ENCODE data around the gene PHF13. TPM values are rescaled to one million over a fixed set of nuclear protein-coding genes. Genes with fewer than 3 reads are reported as not detected.
A peak's percentile ranks its signal among the peaks of the same experiment; 100 is the strongest.

Gene PHF13
- total RNA-seq, 2 experiments from 2014 or later, result 12.1 TPM

DNA sequence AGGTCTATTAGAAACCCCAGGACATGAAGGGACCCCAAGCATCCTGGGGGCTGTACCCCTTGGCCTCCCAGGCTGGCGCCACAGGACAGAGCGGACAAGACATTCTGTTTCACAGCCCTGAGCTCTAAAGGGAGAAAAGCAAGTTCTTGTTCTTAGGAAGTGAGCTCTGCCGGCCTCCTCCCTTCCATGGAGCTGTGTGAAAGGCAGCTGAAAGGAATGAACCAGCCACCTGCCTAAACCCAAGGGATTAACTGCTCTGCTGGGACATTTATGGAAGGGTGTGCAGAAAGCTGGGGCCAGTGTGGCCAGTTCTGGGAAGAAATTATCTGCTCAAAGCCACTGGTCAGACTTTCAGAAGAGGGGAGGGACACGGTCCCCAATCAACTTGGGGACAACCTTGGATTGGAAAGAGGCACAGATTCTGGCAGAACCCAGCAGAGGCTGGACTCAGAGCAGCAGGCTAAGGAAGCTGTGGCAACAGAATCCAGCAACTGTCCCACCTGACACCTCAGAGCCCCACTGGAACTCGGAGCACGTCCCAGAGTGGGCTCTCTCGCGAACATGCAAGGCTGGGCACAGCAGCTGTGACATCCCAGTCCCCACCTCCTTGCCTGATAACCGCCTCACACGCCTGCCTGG lies 13.0 kb upstream of the PHF13 start:
- Mint-ChIP-seq H3K27ac (peak overlapping the region; percentile 90), H3K9me3 (no peaks in the 10 kb centered on the region), H3K36me3 (peaks cover 2% of the 10 kb centered on the region), H3K4me1 (peaks cover 30% of the 10 kb centered on the region), H3K27me3 (no peaks in the 10 kb centered on the region), H3K4me3 (peak overlapping the region; percentile 96)
- POLR2A ChIA-PET, result interaction anchor here (0.5 to 3.9 kb wide), 7 partner anchors 19 to 574 kb away, joined by 3 to 41 read pairs (median 3); partner anchors contain the start of genes NOL9, THAP3 and ZBTB48
- DNase-seq (no peak), ATAC-seq (ENCODE audit: low read depth) (peak; percentile 4)

DNA sequence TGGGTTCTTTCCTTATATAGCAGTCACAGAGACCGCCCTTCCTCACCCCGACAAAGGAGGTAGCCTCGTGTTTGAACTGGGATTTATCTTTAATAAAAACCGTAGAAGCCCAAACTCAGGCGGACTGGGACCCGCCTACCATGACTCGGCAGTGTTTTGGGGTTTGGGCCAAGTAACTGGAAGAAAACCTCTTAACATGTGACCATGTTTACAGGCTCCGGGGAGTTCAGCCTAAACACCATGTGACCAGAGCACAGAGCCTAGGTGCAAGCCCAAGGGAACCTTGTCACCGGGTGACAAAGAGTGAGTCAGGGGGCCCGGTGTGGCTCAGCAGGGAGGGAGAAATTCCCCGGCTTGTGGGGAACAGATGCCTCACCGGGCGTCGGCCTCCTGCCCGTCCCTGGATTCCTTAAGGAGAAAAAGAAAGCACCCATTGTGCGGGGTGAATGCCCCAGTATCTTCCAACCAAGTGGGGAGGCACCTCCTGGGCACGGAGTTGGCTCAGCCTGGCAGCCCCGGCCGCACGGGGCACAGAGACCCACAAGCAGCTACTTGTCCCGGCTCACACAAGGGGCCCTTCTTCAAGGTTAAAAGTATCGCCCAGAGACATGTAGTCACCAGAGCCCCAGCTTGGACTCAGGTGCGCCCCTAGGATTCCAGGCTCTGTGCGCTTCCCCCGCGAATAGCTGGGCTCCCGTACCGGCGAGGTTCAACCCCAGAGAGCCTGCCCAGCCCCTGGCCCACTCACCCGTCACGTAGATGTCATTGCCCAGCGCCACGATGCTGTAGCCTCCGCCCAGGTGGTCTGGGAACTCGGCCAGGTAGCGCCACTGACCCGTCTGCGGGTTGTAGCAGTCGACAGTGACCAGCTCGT lies 12.2 kb upstream of the PHF13 start:
- H3K4me1 Mint-ChIP-seq, result peaks cover 30% of the 10 kb centered on the region
- ATAC-seq (ENCODE audit: low read depth), result peak; percentile 30
- H3K9me3 Mint-ChIP-seq, result no peaks in the 10 kb centered on the region
- POLR2A ChIA-PET, result interaction anchor here (0.6 to 4.6 kb wide), 9 partner anchors 11 to 183 kb away, joined by 3 to 41 read pairs (median 6); partner anchors contain the start of genes CAMTA1, PHF13, PLEKHG5 and THAP3
- peak overlapping the region; percentile 96 for H3K4me3 Mint-ChIP-seq
- peak; percentile 65 for DNase-seq
- peak overlapping the region; percentile 90 for H3K27ac Mint-ChIP-seq
- peaks cover 2% of the 10 kb centered on the region for H3K36me3 Mint-ChIP-seq
- no peaks in the 10 kb centered on the region for H3K27me3 Mint-ChIP-seq

DNA sequence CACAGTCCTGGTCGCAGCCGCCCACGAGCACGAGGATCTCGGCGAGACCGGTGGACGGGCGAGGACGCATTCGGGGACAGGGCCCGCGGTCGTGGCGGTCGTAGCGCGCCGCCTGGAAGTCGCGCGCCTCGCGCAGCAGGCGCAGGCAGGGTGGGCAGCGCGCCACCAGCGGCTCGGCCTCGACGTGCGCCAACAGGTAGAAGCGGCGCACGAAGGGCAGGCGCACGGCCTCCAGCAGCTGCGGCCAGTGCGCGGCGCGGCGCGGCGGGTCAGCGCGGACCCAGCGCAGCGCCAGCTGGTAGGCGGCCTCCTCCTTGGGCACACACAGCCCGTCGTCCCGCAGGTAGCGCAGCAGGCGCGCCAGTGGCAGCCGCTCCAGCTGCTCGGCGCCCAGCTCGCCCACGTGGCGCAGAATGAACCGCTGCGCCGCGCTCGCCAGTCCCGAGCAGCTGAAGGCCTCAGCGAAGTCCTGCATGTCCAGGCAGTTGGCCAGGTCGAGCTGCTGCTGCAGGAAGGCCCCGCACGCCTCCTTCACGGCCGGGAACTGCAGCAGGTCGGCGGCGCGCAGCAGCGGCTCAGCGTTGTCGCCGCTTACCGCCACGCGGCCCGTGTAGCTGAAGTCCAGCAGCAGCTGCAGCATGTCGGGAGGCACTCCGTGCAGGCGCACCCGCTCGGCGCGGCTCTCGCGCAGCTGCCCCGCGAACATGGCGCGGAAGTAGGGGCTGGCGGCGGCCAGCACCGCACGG lies 11.4 kb upstream of the PHF13 start:
- Mint-ChIP-seq H3K27me3 (no peaks in the 10 kb centered on the region), H3K4me1 (peaks cover 29% of the 10 kb centered on the region), H3K4me3 (peak overlapping the region; percentile 96), H3K27ac (peak overlapping the region; percentile 90), H3K9me3 (no peaks in the 10 kb centered on the region), H3K36me3 (no peaks in the 10 kb centered on the region)
- ATAC-seq (ENCODE audit: low read depth) (peak; percentile 49), DNase-seq (peak; percentile 70)
- POLR2A ChIA-PET, result interaction anchor here (0.8 to 4.6 kb wide), 8 partner anchors 11 to 244 kb away, joined by 3 to 38 read pairs (median 4); partner anchors contain the start of genes CAMTA1, PHF13, PLEKHG5 and THAP3

DNA sequence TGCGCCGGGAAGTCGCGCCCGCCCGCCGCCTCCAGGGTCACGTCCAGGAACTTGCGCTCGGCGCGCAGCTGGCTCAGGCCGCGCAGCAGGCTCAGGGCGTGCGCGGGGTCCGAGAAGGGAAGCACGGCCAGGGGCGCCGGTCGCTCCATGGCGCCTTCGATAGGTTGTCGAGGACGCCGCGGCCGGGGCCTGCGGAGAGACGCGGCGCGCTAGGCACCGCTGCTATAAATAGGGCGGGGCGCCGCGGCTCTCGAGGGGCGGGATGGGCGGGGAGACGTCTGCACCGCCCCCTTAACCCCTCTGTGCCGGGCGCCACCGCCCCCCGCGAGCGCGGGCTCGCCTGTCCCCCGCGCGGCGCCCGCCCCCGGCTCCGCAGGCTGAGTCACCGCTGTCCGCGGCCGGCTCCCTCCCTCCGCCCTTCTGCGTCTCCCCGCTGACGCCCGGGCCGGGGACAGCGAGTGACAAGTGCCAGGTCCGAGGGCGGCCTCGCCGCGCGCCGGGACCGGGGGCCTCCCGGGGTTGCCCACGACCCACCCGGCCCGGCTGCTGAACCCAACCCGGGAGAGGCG lies 10.8 kb upstream of the PHF13 start, which contains the start of gene KLHL21:
KLHL21 (minus strand) TSS at position 201 of the 569 bp plus-strand sequence; CDS start at position 149, 52 bp downstream.
- ATAC-seq (ENCODE audit: low read depth) (peak; percentile 65), DNase-seq (peak; percentile 90)
- peak within 1 kb of the TSS; percentile 94 for H3K27ac Mint-ChIP-seq
- no peaks in the 10 kb centered on the region for H3K36me3 Mint-ChIP-seq
- H3K9me3 Mint-ChIP-seq, result no peaks in the 10 kb centered on the region
- POLR2A ChIA-PET, result interaction anchor here (0.8 to 4.6 kb wide), 11 partner anchors 10 to 244 kb away, joined by 3 to 38 read pairs (median 4); partner anchors contain the start of genes NOL9, PHF13, TAS1R1 and THAP3
- H3K4me1 Mint-ChIP-seq, result peaks cover 28% of the 10 kb centered on the region
- peaks cover 2% of the 10 kb centered on the region for H3K27me3 Mint-ChIP-seq
- peak within 1 kb of the TSS; percentile 96 for H3K4me3 Mint-ChIP-seq

DNA sequence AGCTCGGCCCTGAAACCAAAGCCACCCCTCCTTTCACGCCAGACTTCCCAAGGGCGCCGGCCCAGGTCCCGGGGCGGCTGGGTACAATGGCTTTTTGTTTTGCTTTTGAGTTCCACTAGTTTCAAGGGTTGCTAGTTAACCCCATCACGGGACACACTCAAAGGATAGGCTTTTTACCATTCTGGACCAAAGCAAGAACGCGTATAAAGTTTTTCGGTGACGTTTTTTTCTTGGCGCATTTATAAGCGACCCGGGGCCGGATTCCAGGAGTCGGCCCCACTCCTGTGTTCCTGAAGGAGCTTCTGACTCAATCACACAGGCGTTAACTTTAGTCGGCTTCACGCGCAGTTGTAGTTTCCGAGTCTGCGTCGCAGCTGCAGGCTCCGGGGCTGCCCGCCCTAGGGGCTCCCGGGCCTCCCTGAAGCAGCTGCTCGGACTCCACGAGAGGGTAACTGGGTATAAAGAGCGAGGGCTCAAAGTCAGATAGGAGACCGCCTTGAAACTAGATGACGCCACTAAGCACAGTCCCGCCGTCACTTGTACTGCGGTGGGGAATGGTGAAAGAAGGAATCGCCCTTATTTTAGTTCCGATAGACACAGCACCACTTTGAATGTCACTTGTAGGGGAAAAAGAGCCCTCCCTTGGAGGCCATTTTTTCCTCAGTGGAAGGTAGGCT lies 10.2 kb upstream of the PHF13 start:
- H3K27me3 Mint-ChIP-seq, result peaks cover 5% of the 10 kb centered on the region
- POLR2A ChIA-PET, result interaction anchor here (0.8 to 4.6 kb wide), 9 partner anchors 9 to 113 kb away, joined by 3 to 38 read pairs (median 4); partner anchors contain the start of genes NOL9, PHF13, TAS1R1 and ZBTB48
- peak; percentile 34 for ATAC-seq (ENCODE audit: low read depth)
- peak; percentile 73 for DNase-seq
- peaks cover 25% of the 10 kb centered on the region for H3K4me1 Mint-ChIP-seq
- peak overlapping the region; percentile 83 for H3K4me3 Mint-ChIP-seq
- H3K27ac Mint-ChIP-seq, result peak overlapping the region; percentile 94
- H3K36me3 Mint-ChIP-seq, result no peaks in the 10 kb centered on the region
- no peaks in the 10 kb centered on the region for H3K9me3 Mint-ChIP-seq

DNA sequence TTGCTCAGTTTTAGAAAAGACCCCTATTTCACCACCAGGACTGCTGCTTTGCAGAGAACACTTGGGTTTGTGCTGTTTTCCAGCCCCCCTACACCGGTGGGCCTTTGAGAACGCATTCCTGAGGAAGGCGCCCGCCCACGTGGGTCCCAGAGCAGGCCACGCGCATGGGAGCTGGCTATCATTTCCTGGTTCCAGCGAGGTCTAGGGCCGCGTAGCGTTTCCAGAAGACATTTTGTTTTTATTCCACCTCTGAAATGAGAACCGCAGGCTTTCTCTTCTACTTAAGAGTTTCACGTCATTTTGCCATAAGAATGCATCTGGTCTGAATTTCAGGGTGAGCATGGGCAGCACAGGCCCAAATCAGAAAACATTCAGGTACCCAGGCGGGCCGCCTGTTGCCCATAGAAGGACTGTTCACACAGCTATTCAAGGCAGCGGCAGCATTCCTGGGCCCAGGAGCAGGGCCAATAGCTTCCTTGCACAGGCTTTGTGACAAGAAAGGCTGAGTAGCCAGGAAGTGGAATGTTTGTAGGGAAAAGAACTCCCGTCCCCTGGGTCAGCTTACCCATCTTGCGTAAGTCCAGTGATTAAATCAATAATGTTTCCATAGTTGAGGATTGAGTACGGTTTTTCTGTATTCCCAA lies 9.5 kb upstream of the PHF13 start:
- Mint-ChIP-seq H3K36me3 (no peaks in the 10 kb centered on the region), H3K4me3 (peak overlapping the region; percentile 83), H3K4me1 (peaks cover 22% of the 10 kb centered on the region), H3K27me3 (peaks cover 5% of the 10 kb centered on the region), H3K9me3 (no peaks in the 10 kb centered on the region), H3K27ac (peak overlapping the region; percentile 94)
- POLR2A ChIA-PET, result interaction anchor here (0.9 to 4.6 kb wide), 11 partner anchors 9 to 116 kb away, joined by 3 to 38 read pairs (median 4); partner anchors contain the start of genes NOL9, PHF13, TAS1R1 and THAP3
- DNase-seq, result peak; percentile 61
- no peak for ATAC-seq (ENCODE audit: low read depth)

DNA sequence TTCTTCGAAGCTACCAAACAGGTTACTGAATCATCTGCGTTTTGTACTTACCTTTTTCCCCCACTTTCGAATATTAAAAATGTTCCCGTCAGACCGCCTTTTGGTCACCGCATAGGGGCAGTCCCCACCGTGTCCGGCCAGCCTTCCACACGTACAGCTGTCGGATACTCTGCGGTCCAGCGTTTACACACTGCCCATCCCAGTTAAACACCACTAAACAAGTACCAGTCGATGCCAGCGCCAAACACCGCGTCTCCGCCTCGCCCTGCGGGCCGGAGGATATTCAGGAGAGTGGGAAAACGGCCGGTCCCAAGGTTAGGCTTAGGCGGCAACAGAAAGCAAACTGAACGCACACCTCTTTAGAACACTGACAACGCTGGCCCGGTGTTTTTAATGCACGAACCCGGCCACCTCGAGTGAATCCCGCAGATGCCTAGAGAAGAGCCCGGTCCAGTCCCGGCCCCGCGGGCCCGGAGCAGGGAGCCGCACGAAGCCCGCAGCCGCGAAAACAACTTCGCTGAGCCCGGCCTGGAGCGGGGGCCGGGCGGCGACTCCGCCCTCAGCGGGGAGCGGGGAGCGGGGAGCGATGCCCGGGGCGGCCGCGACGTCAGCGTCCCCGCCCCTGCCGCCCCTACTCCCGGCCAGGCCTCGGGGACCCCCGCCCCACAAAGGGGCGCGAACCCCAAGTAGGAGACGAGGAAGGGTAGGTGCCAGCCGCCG lies 730 bp upstream of the PHF13 start:
- peaks cover 9% of the 10 kb centered on the region for H3K36me3 Mint-ChIP-seq
- H3K4me3 Mint-ChIP-seq, result peak overlapping the region; percentile 93
- ATAC-seq (ENCODE audit: low read depth), result peak; percentile 35
- no peaks in the 10 kb centered on the region for H3K9me3 Mint-ChIP-seq
- peaks cover 17% of the 10 kb centered on the region for H3K4me1 Mint-ChIP-seq
- peaks cover 5% of the 10 kb centered on the region for H3K27me3 Mint-ChIP-seq
- peak overlapping the region; percentile 84 for H3K27ac Mint-ChIP-seq
- no peak for DNase-seq
- POLR2A ChIA-PET, result interaction anchor here (0.7 to 3.2 kb wide), 5 partner anchors 10 to 152 kb away, joined by 3 to 38 read pairs (median 4); partner anchors contain the start of genes KLHL21 and ZBTB48

DNA sequence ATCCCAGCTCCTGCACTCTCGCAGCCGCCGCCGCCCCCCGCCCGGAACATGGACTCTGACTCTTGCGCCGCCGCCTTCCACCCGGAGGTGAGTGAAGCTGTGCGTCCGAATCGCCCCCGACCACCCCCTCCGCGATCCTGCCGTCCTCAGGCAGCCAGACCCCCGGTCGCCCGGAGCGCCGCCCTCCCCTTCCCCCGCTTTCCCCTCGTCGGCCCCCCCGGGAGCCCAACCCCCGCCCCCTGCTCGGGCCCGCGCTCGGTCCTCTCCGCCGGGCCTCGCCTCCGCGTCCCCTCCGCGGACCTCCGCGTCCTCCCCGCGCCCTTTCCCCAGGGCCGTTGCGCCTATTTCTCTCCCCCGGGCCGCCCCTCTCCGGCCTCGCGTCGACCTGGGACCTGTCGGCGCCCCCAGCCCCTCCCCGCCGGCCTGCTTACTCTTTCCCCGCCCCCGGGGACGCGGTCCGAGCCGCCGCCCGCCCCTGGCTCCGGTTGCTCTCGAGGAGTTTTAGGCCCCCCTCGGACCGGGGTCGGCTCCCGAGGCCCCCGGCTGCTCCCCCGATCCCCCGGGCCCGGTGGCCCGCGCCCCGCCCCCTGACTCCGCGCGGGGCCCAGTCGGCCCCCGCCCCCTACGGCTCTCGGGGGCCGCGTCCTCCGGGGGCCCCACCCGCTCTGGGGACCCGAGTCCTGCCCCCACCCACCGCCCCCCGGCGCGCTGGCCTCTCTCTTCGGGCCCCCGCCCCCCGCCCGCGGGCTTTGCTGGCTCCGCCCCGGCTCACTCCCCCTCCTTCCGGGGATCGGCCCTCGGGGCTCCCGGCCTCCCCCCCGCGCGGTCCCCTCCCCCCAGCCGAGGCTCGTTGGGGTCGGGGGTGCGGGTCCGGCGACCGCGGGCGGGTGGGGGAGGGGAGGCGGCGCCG lies 743 bp downstream of the PHF13 start:
- DNase-seq (peak; percentile 72), ATAC-seq (ENCODE audit: low read depth) (no peak)
- no peaks in the 10 kb centered on the region for H3K9me3 Mint-ChIP-seq
- peaks cover 12% of the 10 kb centered on the region for H3K36me3 Mint-ChIP-seq
- peaks cover 17% of the 10 kb centered on the region for H3K4me1 Mint-ChIP-seq
- peak overlapping the region; percentile 81 for H3K4me3 Mint-ChIP-seq
- H3K27me3 Mint-ChIP-seq, result peaks cover 2% of the 10 kb centered on the region
- no peak overlapping the region for H3K27ac Mint-ChIP-seq
- POLR2A ChIA-PET, result interaction anchor here (0.9 to 3.2 kb wide), 3 partner anchors 11 to 60 kb away, joined by 4 to 38 read pairs (median 5); partner anchors contain the start of genes KLHL21, NOL9 and ZBTB48

DNA sequence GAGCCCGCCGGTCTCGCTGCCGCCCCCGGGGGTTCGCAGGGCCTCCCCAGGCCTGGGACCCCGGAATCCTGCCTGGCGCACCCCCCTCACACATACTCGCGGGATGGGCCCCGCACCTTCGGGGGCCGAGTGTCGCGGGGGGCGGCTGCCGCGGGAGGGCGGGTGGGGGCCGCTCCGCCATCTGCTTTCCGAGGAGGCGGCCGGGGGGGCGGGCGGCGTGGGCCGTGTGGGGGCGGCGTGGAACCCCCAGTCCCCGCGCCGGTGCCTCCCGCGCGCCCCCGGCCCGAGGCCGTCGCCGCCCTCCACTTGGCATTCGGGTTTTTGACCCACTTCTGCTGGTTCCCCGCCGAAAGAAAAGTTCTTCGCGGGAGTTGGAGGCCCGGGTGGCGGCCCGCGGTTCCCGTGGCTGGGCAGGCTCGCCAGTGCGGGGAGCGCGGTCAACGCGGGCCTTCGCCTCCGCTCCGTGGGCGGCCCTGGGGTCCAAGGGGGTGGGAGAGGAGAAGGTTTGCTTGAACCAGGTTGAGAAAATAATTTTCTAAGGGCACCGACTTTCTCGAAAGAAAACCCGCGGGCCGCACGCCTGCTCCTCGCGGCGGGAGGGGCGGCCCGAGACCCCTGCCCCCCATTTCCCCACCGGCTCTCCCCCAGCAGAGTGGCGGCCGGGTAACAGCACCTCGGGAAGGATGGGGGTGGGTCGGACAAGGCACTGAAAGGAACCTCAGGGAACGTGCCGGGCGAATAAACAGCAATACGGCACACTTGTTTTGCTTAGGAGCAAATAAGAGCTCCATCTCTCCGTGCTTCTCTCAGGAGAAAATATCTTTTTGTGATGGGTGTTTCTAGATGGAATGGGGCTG lies 1.6 kb downstream of the PHF13 start:
- H3K36me3 Mint-ChIP-seq, result peaks cover 16% of the 10 kb centered on the region
- peaks cover 17% of the 10 kb centered on the region for H3K4me1 Mint-ChIP-seq
- H3K27ac Mint-ChIP-seq, result peak overlapping the region; percentile 60
- H3K27me3 Mint-ChIP-seq, result no peaks in the 10 kb centered on the region
- POLR2A ChIA-PET, result interaction anchor here (1.0 to 1.1 kb wide), 3 partner anchors 12 to 35 kb away, joined by 3 to 4 read pairs (median 3); partner anchors contain the start of gene ZBTB48
- DNase-seq (peak; percentile 49), ATAC-seq (ENCODE audit: low read depth) (no peak)
- H3K4me3 Mint-ChIP-seq, result peak overlapping the region; percentile 75
- no peaks in the 10 kb centered on the region for H3K9me3 Mint-ChIP-seq
